GM19025 (cell line): ENCODE data around the gene HMCN2.
"Not testable (repeated sequence)": the region's sequence is repeated elsewhere in the genome, so short reads cannot be mapped to it uniquely, and the experiment has no call there.

Source experiments
- ATAC-seq: cut with Tn5 transposase; IDR thresholded peaks from one replicate; pipeline ENCODE4 v1.9.1; 2021; ENCODE audit warnings: mild to moderate bottlenecking, low read depth, moderate library complexity; ENCODE audit not compliant: unreplicated experiment

The HMCN2 gene

GRCh38 chr9:130382636-130383349, 117.2 kb downstream of the HMCN2 start:
- no peak for ATAC-seq

DNA sequence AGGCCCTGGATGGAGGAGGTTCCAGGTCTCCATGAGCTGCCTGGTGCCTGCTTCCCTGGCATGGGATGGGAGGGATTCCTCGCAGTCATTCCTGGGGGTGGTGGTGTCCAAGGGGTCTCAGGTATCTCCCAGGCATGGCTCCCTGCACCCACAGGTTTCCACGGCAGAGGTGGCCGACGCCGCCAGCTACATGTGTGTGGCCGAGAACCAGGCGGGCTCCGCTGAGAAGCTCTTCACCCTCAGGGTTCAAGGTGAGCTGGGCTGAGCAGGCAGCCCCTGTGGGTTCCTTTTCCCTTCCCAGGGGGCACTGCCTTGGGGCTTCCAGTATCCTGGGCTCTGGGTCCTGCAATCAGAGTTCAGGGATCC, 117.8 kb downstream of the HMCN2 start:
- no peak for ATAC-seq

- ATAC-seq = no peak
Observed at GRCh38 chr9:130383979-130384676, 118.6 kb downstream of the HMCN2 start.

DNA sequence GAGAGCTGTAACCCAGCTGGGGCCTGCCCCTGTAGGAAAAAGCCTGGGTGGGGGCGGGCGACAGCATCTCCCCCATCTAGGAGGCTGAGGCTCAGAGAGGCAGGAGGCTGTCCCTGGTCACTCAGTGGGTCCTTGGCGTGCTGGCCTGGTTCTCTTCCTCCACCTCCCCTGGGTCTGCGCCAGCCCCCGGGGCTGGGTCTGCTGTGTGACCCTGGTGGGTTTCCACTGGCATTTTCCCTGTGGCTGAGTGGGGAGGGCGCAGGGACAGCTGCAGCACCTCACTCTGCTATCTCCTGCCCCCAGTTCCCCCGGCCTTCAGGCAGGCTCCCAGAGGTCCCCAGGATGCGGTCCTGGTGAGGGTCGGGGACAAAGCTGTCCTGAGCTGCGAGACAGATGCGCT, 119.7 kb downstream of the HMCN2 start:
- no peak for ATAC-seq

- ATAC-seq = no peak
Observed at GRCh38 chr9:130387398-130387797, 121.8 kb downstream of the HMCN2 start.

DNA sequence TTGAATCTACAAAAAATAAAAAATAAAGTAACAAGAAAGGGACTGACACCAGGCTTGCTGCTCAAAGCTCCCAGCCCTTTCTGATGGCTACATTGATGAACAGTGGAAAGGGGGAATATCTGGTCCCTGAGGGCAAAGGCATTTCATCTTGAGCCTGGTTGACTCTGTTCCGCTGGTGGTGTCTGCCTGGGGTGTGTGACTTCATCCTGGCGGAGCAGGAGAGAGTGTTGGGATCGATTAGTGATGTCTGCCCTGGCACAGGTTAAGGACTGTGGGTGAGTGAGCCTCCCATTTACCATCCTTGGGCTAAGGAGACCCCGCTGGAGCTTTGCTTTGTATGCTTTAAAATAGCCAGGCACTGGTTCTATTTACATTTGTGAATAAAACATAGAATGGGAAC, 122.3 kb downstream of the HMCN2 start:
- ATAC-seq = no peak

- ATAC-seq = no peak
Observed at GRCh38 chr9:130390390-130390789, 124.8 kb downstream of the HMCN2 start.

- no peak for ATAC-seq
Observed at GRCh38 chr9:130390986-130391385, 125.4 kb downstream of the HMCN2 start.

GRCh38 chr9:130391866-130392265, 126.3 kb downstream of the HMCN2 start:
- no peak for ATAC-seq

DNA sequence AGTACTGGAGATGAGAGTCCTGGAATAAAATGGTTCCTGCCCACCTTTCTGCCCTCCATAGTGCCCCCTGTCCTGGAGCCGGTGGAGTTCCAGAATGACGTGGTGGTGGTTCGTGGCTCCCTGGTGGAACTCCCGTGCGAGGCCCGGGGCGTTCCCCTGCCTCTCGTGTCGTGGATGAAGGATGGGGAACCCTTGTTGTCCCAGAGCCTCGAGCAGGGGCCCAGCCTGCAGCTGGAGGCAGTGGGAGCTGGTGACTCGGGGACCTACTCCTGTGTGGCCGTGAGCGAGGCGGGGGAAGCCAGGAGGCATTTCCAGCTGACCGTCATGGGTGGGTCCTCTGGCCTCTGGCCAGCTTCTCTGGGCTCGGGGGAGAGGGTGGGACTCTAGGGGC, 128.1 kb downstream of the HMCN2 start:
- no peak for ATAC-seq

GRCh38 chr9:130394320-130394719, 128.8 kb downstream of the HMCN2 start:
- no peak for ATAC-seq

GRCh38 chr9:130394814-130395470, 129.4 kb downstream of the HMCN2 start:
- ATAC-seq = no peak

- ATAC-seq = no peak
Observed at GRCh38 chr9:130395810-130396435, 130.4 kb downstream of the HMCN2 start.

GRCh38 chr9:130396581-130396980, 131.0 kb downstream of the HMCN2 start:
- no peak for ATAC-seq

DNA sequence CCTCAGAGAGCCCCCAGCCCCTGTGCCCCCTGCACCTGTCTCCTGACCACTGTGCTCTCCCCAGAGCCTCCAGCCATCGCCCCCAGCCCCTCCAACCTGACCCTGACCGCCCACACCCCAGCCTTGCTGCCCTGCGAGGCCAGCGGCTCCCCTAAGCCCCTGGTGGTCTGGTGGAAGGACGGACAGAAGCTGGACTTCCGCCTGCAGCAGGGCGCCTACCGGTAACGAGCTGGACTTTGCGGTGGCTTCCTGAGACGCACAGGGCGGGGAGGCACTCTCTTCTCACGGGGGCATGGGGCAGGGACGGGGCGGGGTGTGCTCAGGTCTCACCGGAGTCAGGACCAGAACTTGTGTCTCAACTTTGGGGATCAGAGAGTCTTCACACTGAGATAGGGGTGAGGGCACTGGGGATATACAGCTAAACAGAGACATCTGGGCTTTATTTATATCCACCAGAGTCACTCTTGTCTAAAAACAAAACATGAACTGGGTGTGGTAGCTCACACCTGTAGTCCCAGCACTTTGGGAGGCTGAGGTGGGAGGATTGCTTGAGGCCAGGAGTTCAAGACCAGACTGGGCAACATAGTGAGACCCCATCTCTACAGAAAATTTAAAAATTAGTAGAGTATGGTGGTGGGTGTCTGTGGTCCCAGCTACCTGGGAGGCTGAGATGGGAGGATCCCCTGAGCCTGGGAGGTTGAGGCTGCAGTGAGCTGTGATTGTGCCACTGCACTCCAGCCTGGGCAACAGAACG, 133.1 kb downstream of the HMCN2 start:
- ATAC-seq = no peak

DNA sequence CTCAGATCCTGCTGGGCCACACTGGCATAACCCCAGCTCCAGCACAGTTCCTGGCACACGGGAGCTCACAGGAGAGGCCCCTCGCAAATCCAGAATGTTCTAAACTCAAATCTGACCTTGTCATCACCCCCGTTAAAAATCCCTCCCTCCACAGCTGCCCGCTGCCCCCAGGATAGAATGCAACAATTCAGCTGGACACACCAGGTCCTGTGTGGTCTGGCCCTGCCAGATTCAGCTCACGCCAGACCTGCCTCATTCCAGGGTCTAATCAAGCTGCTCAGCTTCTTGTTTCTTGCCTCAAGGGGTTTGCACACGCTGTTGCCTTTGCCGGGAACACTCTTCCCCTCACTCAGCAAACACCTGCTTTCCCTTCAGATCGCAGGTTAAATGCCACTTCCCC, 134.2 kb downstream of the HMCN2 start:
- ATAC-seq = no peak

- no peak for ATAC-seq
Observed at GRCh38 chr9:130400870-130401269, 135.3 kb downstream of the HMCN2 start.

DNA sequence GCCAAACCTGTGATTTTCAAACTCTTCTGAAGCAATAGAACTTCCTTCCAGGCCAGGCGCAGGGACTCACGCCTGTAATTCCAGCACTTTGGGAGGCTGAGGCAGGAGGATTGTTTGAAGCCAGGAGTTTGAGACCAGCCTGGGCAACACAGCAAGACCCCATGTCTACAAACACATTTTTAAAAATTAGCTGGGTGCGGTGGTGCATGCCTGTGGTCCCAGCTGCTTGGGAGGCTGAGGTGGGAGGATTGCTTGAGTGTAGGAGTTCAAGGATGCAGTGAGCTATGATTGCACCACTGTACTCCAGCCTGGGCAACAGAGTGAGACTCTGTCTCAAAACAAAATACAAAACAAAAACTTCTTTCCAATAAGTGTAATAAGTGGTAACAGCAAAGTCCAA, 136.2 kb downstream of the HMCN2 start:
- ATAC-seq = not testable (repeated sequence)

GRCh38 chr9:130402243-130402642, 136.7 kb downstream of the HMCN2 start:
- ATAC-seq = no peak

DNA sequence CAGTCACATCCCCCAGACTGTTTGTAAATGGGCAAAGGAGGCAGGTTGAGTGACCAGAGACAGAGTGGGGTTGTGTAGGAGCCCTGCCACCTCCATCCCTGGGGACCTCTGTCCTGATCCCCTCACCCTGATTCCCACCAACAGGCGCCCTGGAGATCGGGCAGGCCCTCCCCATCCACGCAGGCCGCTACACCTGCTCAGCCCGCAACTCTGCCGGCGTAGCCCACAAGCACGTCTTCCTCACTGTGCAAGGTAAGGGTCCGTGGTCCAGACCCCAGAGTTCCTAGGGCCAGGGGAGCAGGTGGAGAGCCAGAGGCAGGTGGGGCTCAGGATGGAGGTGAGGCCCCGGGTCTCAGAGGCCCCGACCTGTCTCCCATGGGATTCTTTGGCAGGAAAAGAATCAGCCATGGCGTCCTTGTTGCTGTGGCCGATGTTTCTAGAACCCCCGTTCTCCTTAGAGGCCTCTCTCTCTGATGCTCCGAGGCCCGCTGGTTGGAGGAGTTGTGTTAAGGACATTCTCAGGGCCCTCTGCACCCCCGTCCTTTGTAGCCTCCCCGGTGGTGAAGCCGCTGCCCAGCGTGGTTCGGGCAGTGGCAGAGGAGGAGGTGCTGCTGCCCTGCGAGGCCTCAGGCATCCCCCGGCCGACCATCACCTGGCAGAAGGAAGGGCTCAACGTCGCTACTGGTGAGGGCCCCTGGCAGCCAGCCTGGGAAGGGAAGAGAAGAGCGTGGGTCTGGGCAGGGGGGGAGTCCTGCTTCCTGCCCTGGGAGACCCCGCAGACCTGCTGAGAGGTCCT, 137.3 kb downstream of the HMCN2 start:
- no peak for ATAC-seq
